Stimulated activated naive CD8-positive, alpha-beta T cell treated with anti-CD3 and anti-CD28 coated beads, Interleukin-15, Interleukin-2, amounts not matched to agents 100 ng/mL and 50 ng/mL, for 24 hours (primary cell): ENCODE measurements around the gene EVI5.
"Not testable (repeated sequence)": the region's sequence is repeated elsewhere in the genome, so short reads cannot be mapped to it uniquely, and the experiment has no call there.

ENCODE experiments used
- H3K27ac Mint-ChIP-seq: one replicate; pipeline ENCODE4 v1.8.0; 2021; ENCODE audit warnings: mild to moderate bottlenecking, mixed read lengths
- H3K27me3 Mint-ChIP-seq: one replicate; pipeline ENCODE4 v1.8.0; 2021; ENCODE audit warnings: mixed read lengths
- H3K36me3 Mint-ChIP-seq: one replicate; pipeline ENCODE4 v1.8.0; 2021; ENCODE audit warnings: low read depth, mixed read lengths
- H3K4me1 Mint-ChIP-seq: one replicate; pipeline ENCODE4 v1.8.0; 2021; ENCODE audit warnings: low read depth, mixed read lengths
- H3K4me3 Mint-ChIP-seq: one replicate; pipeline ENCODE4 v1.8.0; 2021; ENCODE audit warnings: mild to moderate bottlenecking, mixed read lengths
- H3K9me3 Mint-ChIP-seq: one replicate; pipeline ENCODE4 v1.8.0; 2021; ENCODE audit warnings: mixed read lengths

The EVI5 gene

GRCh38 chr1:92635203-92635602 lies 149.7 kb downstream of the EVI5 start:
- not testable (repeated sequence) for H3K4me1 Mint-ChIP-seq, H3K9me3 Mint-ChIP-seq, H3K27ac Mint-ChIP-seq, H3K4me3 Mint-ChIP-seq, H3K36me3 Mint-ChIP-seq
- H3K27me3 Mint-ChIP-seq = peaks cover 13% of the 10 kb centered on the region

- Mint-ChIP-seq H3K4me3 (no peak overlapping the region), H3K27me3 (no peaks in the 10 kb centered on the region), H3K4me1 (peaks cover 10% of the 10 kb centered on the region), H3K36me3 (no peaks in the 10 kb centered on the region), H3K9me3 (no peaks in the 10 kb centered on the region), H3K27ac (no peak overlapping the region)
Observed at GRCh38 chr1:92623187-92623778, 161.6 kb downstream of the EVI5 start.

GRCh38 chr1:92619466-92620189 lies 165.3 kb downstream of the EVI5 start:
- Mint-ChIP-seq H3K27me3 (no peaks in the 10 kb centered on the region), H3K27ac (no peak overlapping the region), H3K4me3 (no peak overlapping the region), H3K9me3 (no peaks in the 10 kb centered on the region), H3K4me1 (peaks cover 10% of the 10 kb centered on the region), H3K36me3 (no peaks in the 10 kb centered on the region)

GRCh38 chr1:92601044-92601443 lies 183.9 kb downstream of the EVI5 start:
- peaks cover 32% of the 10 kb centered on the region for H3K4me1 Mint-ChIP-seq
- peak overlapping the region; percentile 72 for H3K27ac Mint-ChIP-seq
- H3K9me3 Mint-ChIP-seq = no peaks in the 10 kb centered on the region
- H3K4me3 Mint-ChIP-seq = no peak overlapping the region
- no peaks in the 10 kb centered on the region for H3K27me3 Mint-ChIP-seq
- no peaks in the 10 kb centered on the region for H3K36me3 Mint-ChIP-seq

- peaks cover 32% of the 10 kb centered on the region for H3K4me1 Mint-ChIP-seq
- H3K27me3 Mint-ChIP-seq = no peaks in the 10 kb centered on the region
- no peaks in the 10 kb centered on the region for H3K36me3 Mint-ChIP-seq
- H3K4me3 Mint-ChIP-seq = no peak overlapping the region
- H3K27ac Mint-ChIP-seq = no peak overlapping the region
- H3K9me3 Mint-ChIP-seq = no peaks in the 10 kb centered on the region
Observed at GRCh38 chr1:92599184-92599583, 185.7 kb downstream of the EVI5 start.

GRCh38 chr1:92589361-92589760 lies 195.5 kb downstream of the EVI5 start:
- Mint-ChIP-seq H3K27ac (peak overlapping the region; percentile 49), H3K36me3 (peaks cover 24% of the 10 kb centered on the region), H3K4me1 (peaks cover 54% of the 10 kb centered on the region)
- not testable (repeated sequence) for H3K27me3 Mint-ChIP-seq, H3K9me3 Mint-ChIP-seq, H3K4me3 Mint-ChIP-seq

GRCh38 chr1:92587445-92587844 lies 197.5 kb downstream of the EVI5 start:
- peaks cover 72% of the 10 kb centered on the region for H3K4me1 Mint-ChIP-seq
- peaks cover 5% of the 10 kb centered on the region for H3K9me3 Mint-ChIP-seq
- H3K36me3 Mint-ChIP-seq = peaks cover 24% of the 10 kb centered on the region
- peak overlapping the region; percentile 98 for H3K27ac Mint-ChIP-seq
- peak overlapping the region; percentile 61 for H3K4me3 Mint-ChIP-seq
- H3K27me3 Mint-ChIP-seq = no peaks in the 10 kb centered on the region

GRCh38 chr1:92585831-92586230 lies 199.1 kb downstream of the EVI5 start:
- Mint-ChIP-seq H3K27me3 (no peaks in the 10 kb centered on the region), H3K36me3 (peaks cover 31% of the 10 kb centered on the region), H3K27ac (peak overlapping the region; percentile 98), H3K9me3 (peaks cover 5% of the 10 kb centered on the region), H3K4me3 (peak overlapping the region; percentile 68), H3K4me1 (peaks cover 87% of the 10 kb centered on the region)

- Mint-ChIP-seq H3K4me1 (peaks cover 87% of the 10 kb centered on the region), H3K4me3 (peak overlapping the region; percentile 80), H3K36me3 (peaks cover 23% of the 10 kb centered on the region), H3K27ac (peak overlapping the region; percentile 91)
- H3K27me3 Mint-ChIP-seq, H3K9me3 Mint-ChIP-seq: not testable (repeated sequence)
Observed at GRCh38 chr1:92584810-92585209, 200.1 kb downstream of the EVI5 start.

- Mint-ChIP-seq H3K27me3 (no peaks in the 10 kb centered on the region), H3K4me3 (peak overlapping the region; percentile 80), H3K9me3 (no peaks in the 10 kb centered on the region), H3K4me1 (peaks cover 92% of the 10 kb centered on the region), H3K27ac (peak overlapping the region; percentile 91), H3K36me3 (peaks cover 22% of the 10 kb centered on the region)
Observed at GRCh38 chr1:92583821-92584760, 200.8 kb downstream of the EVI5 start.

- Mint-ChIP-seq H3K27me3 (no peaks in the 10 kb centered on the region), H3K36me3 (peaks cover 53% of the 10 kb centered on the region), H3K9me3 (no peaks in the 10 kb centered on the region), H3K27ac (peak overlapping the region; percentile 94), H3K4me1 (peaks cover 71% of the 10 kb centered on the region), H3K4me3 (peak overlapping the region; percentile 87)
Observed at GRCh38 chr1:92577261-92577895, 207.5 kb downstream of the EVI5 start.

- H3K4me3 Mint-ChIP-seq = peak overlapping the region; percentile 87
- H3K9me3 Mint-ChIP-seq = no peaks in the 10 kb centered on the region
- no peaks in the 10 kb centered on the region for H3K27me3 Mint-ChIP-seq
- H3K27ac Mint-ChIP-seq = peak overlapping the region; percentile 77
- H3K4me1 Mint-ChIP-seq = peaks cover 71% of the 10 kb centered on the region
- peaks cover 60% of the 10 kb centered on the region for H3K36me3 Mint-ChIP-seq
Observed at GRCh38 chr1:92575123-92575522, 209.8 kb downstream of the EVI5 start.

GRCh38 chr1:92572520-92572919 lies 212.4 kb downstream of the EVI5 start:
- Mint-ChIP-seq H3K27ac (no peak overlapping the region), H3K4me3 (peak overlapping the region; percentile 54), H3K36me3 (peaks cover 78% of the 10 kb centered on the region), H3K4me1 (peaks cover 67% of the 10 kb centered on the region), H3K9me3 (no peaks in the 10 kb centered on the region), H3K27me3 (no peaks in the 10 kb centered on the region)

GRCh38 chr1:92571578-92571977 lies 213.3 kb downstream of the EVI5 start:
- no peaks in the 10 kb centered on the region for H3K27me3 Mint-ChIP-seq
- peaks cover 62% of the 10 kb centered on the region for H3K4me1 Mint-ChIP-seq
- H3K27ac Mint-ChIP-seq = no peak overlapping the region
- H3K36me3 Mint-ChIP-seq = peaks cover 71% of the 10 kb centered on the region
- peak overlapping the region; percentile 54 for H3K4me3 Mint-ChIP-seq
- H3K9me3 Mint-ChIP-seq = no peaks in the 10 kb centered on the region
